ENCODE results near the gene EML6.

The EML6 gene

DNA sequence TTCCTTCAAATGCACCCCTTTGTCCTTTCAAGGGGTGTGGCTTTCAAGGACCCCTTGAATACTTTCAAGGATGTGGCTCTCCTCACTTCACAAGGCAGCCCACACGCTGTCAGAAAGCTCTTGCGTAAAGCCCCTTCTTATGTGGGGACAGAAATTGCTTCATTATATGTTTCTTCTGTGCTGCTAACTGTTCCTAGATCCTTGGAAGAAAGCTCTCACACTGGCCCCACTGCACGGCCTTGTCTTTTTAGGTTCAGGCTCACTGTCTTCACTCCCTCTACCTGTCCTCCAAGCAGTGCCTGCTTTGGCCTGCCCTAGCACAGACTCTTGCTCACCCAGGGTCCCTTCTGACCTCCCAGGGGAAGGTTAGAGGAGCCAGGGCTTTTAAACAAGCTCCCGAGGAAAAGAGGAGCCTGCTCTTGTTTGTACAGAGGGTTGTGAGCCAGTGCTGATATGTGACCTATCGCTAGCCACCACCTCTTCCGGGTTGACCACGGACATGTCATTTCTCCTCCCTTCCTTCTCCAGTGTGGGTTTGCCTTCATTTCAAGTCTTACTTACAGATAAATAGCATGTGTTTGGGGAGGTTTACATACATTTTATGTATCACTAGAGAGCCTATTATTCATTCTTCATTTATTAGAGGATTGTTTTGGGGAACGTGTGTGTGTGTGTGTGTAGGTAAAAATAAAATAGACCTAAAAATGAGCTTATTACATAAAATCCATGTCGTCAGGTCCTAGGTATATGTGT is 232.1 kb downstream of the EML6 start:
- no peak for TF ChIP-seq GATA2 (IDR thresholded peaks at IDR 0.05; ENCODE audit: low read depth, low read length)
- no peak for TF ChIP-seq GATA3 (IDR thresholded peaks at IDR 0.05; ENCODE audit: low read depth, low read length)

DNA sequence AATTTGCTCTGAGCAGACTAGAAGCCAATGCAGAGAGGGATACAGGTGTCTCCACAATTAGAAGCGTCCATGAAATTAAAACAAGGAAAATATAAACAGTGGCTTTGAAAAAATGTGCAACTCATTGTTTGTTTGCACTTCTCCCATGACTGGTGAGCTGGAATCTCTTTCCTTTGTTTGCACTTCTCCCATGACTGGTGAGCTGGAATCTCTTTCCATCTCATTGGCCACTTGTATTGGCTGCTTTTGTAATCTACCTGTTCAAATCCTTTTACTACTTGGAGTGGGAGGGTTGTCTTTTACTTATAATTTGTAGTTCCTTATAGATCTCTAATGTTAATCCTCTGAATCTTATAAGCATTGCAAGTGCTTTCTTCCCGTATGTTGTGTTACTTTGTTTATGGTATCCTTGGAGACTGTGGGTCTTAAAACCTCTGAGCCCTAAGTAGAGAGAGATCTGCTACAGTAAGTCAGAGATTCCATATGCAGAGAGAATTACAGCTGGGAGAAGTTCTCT is 232.7 kb downstream of the EML6 start:
- TF ChIP-seq GATA3 (IDR thresholded peaks at IDR 0.05; ENCODE audit: low read depth, low read length): no peak
- TF ChIP-seq GATA2 (IDR thresholded peaks at IDR 0.05; ENCODE audit: low read depth, low read length): no peak

DNA sequence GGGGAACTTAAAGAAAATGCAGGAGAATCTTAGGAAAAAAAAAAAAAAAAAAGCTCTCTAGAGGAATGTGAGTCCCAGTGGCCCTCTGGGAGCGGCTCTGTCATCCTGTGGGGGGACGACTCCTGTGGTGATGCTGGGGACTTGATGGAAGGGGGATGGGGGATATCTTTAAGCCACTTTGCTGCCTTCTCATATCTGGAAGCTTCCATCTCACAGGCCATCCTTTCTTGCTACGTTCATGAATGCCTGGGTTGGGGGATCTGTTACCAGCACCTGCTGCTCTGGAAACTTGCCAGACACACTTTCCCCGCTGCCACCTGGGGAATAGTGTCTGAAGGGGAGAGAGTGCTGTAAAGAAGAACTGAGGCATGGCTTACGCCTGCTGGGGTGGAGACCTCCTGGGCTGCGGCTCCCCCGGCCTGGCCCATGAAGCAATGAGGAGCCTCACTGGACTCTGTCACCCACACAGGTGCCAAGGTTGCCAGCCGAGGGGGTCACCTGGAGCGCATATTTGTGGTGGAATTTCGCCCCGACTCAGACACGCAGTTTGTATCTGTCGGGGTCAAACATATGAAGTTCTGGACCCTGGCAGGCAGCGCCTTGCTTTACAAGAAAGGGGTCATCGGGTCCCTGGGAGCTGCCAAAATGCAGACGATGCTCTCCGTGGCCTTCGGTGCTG is 234.0 kb downstream of the EML6 start:
- no peak for TF ChIP-seq GATA2 (IDR thresholded peaks at IDR 0.05; ENCODE audit: low read depth, low read length)
- no peak for TF ChIP-seq GATA3 (IDR thresholded peaks at IDR 0.05; ENCODE audit: low read depth, low read length)

DNA sequence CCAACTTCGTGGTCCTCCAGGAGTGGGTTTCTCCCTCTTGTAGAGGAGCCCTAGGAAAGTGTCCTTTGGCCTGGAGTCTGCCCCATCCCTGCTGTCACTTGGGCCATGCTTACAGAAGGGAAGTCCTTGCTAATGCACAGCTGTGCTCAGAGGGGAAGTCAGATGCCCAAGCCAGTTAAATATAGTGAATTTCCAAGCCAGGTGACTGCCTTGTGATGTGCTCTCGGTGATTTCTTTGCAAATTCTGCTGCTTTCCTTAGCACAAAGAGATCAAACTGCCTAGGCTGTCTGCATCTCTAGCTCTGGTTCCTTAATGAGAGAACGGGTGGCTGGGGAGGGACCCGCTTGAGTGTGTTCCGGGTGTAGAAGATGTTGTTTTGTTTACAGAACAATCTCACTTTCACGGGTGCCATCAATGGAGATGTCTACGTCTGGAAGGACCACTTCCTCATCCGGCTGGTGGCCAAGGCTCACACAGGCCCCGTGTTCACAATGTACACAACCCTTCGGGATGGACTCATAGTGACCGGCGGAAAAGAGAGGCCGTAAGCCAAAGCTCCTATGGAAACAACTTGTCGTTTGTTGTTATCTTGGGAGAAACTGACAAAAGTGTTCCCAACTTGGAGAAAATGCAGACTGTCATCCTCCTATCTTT is 235.4 kb downstream of the EML6 start:
- TF ChIP-seq GATA3 (IDR thresholded peaks at IDR 0.05; ENCODE audit: low read depth, low read length) (no peak), GATA2 (IDR thresholded peaks at IDR 0.05; ENCODE audit: low read depth, low read length) (no peak)

DNA sequence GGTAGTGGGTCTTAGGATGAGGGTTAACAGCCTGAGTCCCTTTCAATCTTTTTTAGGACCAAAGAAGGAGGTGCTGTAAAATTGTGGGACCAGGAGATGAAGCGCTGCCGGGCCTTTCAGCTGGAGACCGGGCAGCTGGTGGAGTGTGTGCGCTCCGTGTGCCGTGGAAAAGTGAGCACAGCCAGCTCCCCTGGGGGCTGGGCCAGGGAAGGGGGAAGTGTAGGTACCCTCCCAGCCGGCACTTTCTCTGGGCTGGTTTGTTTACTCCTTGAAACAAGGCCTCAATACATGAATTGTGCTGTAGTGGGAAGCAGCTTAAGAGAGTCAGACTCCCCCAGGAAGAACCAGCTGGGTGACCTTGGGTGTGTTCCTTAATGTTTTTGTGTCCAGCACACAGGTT is 236.7 kb downstream of the EML6 start:
- TF ChIP-seq GATA3 (IDR thresholded peaks at IDR 0.05; ENCODE audit: low read depth, low read length) (no peak), GATA2 (IDR thresholded peaks at IDR 0.05; ENCODE audit: low read depth, low read length) (no peak)

DNA sequence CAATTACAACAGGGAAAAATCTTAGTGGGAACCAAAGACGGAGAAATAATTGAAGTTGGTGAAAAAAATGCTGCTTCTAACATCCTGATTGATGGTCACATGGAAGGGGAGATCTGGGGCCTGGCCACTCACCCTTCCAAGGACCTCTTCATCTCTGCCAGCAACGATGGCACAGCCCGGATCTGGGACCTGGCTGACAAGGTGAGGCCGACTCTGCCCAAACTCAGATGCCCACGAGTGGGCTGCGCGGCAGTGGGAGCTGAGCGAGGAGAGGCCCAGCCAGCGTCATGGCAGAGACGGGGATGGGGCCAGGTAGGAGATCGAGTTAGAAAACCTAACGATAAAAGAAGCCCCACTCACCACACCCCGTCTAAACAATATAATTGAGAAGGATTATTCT is 239.0 kb downstream of the EML6 start:
- TF ChIP-seq GATA2 (IDR thresholded peaks at IDR 0.05; ENCODE audit: low read depth, low read length): no peak
- no peak for TF ChIP-seq GATA3 (IDR thresholded peaks at IDR 0.05; ENCODE audit: low read depth, low read length)

DNA sequence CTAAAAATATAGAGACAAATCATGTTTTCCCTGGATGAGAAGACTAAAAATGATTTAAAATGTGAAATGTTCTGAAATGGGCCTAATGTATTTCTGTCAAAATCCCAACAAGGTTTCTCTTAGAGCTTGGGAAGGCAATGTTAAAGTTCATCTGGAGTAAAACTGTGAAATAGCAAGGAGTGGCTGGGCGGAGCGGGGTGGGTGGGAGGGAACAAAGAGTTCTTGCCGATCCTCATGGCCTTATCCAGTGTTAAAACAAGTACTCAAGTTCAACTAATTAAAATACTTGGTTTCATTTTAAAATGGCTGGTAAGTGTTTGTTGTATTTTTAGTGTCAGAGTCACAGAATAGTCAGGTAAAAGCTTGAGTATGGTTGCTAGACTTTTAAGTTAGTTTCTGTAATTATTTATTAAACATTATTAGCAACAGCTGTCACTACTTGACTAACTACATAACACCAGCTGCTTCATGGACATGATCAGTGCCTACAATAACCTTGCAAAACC is 239.5 kb downstream of the EML6 start:
- TF ChIP-seq GATA2 (IDR thresholded peaks at IDR 0.05; ENCODE audit: low read depth, low read length) (no peak), GATA3 (IDR thresholded peaks at IDR 0.05; ENCODE audit: low read depth, low read length) (no peak)

DNA sequence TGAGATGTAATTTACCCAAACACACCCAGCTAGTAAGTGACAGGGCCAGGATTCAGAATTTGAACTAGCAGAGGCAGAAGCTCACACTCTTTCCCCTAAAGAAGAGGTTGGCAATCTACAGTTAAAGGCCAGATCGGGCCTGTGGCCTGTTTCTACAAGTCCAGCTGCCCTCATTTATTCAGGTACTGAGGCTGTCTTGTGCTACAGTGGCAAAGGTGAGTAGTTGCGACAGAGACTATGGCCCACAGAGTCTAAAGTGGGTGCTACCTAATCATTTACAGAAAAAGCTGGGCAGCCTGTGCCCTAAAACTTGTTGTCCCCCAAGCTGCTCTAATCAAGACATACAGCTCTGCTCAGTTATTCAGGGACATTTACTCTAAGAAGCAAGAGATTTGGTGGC is 240.0 kb downstream of the EML6 start:
- TF ChIP-seq GATA3 (IDR thresholded peaks at IDR 0.05; ENCODE audit: low read depth, low read length): no peak

DNA sequence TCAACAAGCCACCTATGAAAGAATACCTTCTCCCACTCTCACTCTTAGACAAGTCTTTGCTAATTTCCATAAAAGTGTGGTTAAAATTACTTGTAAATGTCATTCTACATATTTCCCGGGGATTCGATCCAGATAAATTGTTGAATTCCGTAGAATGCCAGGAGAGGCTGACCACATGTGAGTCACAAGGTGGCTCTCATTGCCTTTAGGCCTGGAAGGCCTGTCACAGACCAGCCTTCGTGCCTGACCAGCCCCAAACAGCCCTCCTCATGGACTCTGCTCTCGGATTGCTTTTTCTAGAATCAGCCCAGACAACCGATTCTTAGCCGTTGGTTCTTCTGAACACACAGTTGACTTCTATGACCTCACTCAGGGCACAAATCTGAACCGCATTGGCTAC is 240.8 kb downstream of the EML6 start:
- TF ChIP-seq GATA3 (IDR thresholded peaks at IDR 0.05; ENCODE audit: low read depth, low read length) (no peak), GATA2 (IDR thresholded peaks at IDR 0.05; ENCODE audit: low read depth, low read length) (no peak)

DNA sequence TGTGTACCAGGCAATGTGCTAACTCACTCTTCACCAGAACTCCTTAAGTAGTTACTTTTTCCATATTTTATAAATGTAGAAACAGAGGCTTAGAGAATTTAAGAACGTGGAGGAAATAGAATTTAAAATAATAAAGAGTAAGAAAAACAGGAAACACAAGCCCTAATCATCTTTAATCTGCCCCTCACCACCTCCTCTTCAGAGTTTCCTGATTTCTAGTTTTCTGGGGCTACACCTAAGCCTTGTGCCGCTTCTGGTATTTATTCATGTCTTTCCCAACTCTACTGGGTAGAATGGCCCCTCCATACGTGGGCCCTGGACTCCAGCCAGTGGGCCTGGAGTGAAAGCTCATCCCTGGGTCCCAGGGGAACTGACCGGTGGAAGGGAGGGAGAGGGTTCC is 241.4 kb downstream of the EML6 start:
- no peak for TF ChIP-seq GATA2 (IDR thresholded peaks at IDR 0.05; ENCODE audit: low read depth, low read length)
- TF ChIP-seq GATA3 (IDR thresholded peaks at IDR 0.05; ENCODE audit: low read depth, low read length): no peak

DNA sequence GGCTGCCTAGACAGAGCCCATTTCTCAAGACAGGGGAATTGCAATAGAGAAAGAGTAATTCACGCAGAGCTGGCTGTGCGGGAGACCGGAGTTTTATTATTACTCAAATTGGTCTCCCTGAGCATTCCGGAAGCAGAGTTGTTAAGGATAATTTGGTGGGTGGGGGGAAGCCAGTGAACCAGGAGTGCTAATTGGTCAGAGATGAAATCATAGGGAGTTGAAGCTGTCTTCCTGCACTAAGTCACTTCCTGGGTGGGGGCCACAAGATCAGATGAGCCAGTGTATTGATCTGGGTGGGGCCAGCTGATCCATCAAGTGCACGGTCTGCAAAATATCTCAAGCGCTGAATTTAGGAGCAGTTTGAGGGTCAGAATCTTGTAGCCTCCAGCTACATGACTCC is 242.0 kb downstream of the EML6 start:
- TF ChIP-seq GATA2 (IDR thresholded peaks at IDR 0.05; ENCODE audit: low read depth, low read length) (no peak), GATA3 (IDR thresholded peaks at IDR 0.05; ENCODE audit: low read depth, low read length) (no peak)

DNA sequence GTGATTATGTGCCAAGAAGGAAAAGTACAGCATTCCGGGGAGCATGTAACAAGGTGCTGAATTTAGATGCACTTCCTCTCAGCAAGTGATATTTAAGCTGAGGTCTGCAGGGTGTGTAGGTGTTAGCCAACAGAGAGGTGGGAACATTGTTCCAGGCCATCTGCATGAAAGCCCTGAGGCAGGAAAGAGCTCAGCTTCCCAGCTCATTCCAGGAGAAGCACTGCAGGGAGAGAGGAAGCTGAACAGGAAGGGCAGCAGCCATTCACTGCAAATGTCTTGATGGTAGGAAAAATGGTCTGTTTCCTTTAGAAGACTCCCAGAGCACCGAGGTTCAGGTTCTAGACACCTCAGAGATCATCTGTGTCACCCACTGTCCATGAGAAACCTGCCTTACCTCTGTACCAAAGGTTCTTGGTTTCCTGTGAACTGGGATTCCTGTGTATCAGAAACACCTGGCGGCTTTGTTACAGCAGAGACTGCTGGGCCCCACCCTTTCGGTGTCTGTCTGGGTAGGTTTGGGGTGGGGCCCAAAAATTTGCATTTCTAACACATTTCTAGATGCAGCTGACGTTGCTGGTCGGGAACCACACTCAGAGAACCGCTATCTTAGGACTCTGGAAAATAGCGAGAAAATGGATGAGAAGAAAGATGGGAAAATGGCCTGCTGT is 242.8 kb downstream of the EML6 start:
- TF ChIP-seq GATA3 (IDR thresholded peaks at IDR 0.05; ENCODE audit: low read depth, low read length) (no peak), GATA2 (IDR thresholded peaks at IDR 0.05; ENCODE audit: low read depth, low read length) (no peak)

DNA sequence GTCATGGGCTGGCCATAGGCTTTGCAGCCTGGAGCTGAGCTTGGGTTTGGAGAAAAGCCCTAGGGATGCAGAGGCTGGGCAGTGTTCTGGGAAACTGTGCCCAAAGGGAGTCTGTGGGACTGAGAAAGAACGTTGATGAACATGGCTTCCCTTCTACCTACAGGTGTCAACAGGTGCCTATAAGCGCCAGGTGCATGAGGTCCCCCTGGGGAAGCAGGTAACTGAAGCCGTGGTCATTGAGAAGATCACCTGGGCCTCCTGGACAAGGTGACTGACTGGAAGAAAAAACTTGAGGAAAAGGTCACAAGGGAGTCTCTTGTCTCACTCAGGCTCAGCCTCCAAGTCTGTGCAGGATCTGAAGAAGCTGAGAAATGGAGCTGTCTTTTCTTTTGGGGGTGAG is 243.4 kb downstream of the EML6 start:
- TF ChIP-seq GATA3 (IDR thresholded peaks at IDR 0.05; ENCODE audit: low read depth, low read length): no peak
- no peak for TF ChIP-seq GATA2 (IDR thresholded peaks at IDR 0.05; ENCODE audit: low read depth, low read length)

DNA sequence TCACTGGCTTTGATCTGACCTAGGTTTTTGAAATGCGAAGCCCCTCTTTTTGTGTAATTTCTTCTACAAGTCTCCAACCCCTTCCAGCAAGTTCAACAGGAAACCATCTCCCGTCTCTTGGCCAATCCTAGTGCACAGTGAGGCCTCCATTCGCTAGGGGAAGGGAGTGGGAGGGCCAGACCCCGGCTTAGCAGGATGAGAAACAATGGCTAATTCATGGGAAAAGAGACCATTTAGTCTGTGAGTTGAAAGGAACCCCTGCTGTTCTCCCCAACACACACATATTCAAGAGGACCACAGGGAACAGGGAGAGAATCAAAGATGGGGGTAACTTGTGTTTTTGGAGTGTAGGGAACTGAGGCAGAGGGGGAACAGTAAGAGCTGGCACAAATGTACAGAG is 243.8 kb downstream of the EML6 start:
- TF ChIP-seq GATA3 (IDR thresholded peaks at IDR 0.05; ENCODE audit: low read depth, low read length) (no peak), GATA2 (IDR thresholded peaks at IDR 0.05; ENCODE audit: low read depth, low read length) (no peak)

Measured in SH-SY5Y (cell line).